A549 (cell line): Measurements from ENCODE around the gene LIMA1. TPM values are rescaled to one million over a fixed set of nuclear protein-coding genes. Genes with fewer than 3 reads are reported as not detected.

Source experiments
- ATAC-seq, 2 experiments: fragments of 200-7000 bp in 1 of 2; fragments of >200 bp in 1 of 2; cut with Nextera tagmentation in 1 of 2; cut with Tn5 transposase in 1 of 2; 3 replicates each; pipeline versions ENCODE4 v1.8.0 to v1.9.1; 2018 to 2020; ENCODE audit warnings: mild to moderate bottlenecking in 1 of 2, moderate library complexity in 1 of 2
- CTCF ChIA-PET: fragments of 300-600 bp; sonication (Branson Sonifier 250); formaldehyde crosslinking; extraction: SDS; loops from one replicate; lab custom pipeline; 2021; ENCODE audit warnings: antibody characterized with exemption, inconsistent platforms; lab: Yijun Ruan, JAX
- POLR2A ChIA-PET: fragments of 350-600 bp; formaldehyde crosslinking; extraction: SDS; loops from one replicate; lab custom pipeline; 2021; ENCODE audit warnings: antibody characterized with exemption, inconsistent platforms; lab: Yijun Ruan, JAX
- DNase-seq, 2 experiments: peaks; one replicate each; pipeline versions ENCODE4 v3.0.0 to v3.0.0-alpha.2; 2011 to 2016; ENCODE audit warnings: low read depth in 1 of 2, low spot score in 1 of 2
- FAIRE-seq: peaks from 2 replicates; lab custom pipeline; 2011; peaks lifted over from hg19 to GRCh38; lab: Jason Lieb, UNC
- H3K27ac ChIP-seq, 2 experiments: fragments of >200 bp; sonication (Bioruptor Twin); formaldehyde crosslinking; 3 replicates each; pipeline ENCODE4 v1.5.1; 2016 to 2017
- H3K4me1 ChIP-seq: fragments of >200 bp; sonication (Bioruptor Twin); formaldehyde crosslinking; 3 replicates; pipeline ENCODE4 v1.6.1; 2016
- H3K4me2 ChIP-seq: fragments of >200 bp; sonication (Bioruptor Twin); formaldehyde crosslinking; 3 replicates; pipeline ENCODE4 v1.6.1; 2016
- H3K4me3 ChIP-seq: fragments of >200 bp; sonication (Bioruptor Twin); formaldehyde crosslinking; 3 replicates; pipeline ENCODE4 v1.5.1; 2016
- H3K9me3 ChIP-seq: fragments of >200 bp; sonication (Bioruptor Twin); formaldehyde crosslinking; 3 replicates; pipeline ENCODE4 v1.6.1; 2016
- BHLHE40 ChIP-seq: IDR thresholded peaks from 2 replicates; pipeline ENCODE4 v1.6.1; 2012; ENCODE audit warnings: low read depth, low read length, inconsistent platforms
- CBX2 ChIP-seq: fragments of 200-600 bp; sonication (generic); IDR thresholded peaks from 2 replicates; pipeline ENCODE4 v1.6.1; 2016; ENCODE audit warnings: low read depth, mild to moderate bottlenecking, borderline replicate concordance
- CHD4 ChIP-seq: fragments of 200-600 bp; sonication (generic); IDR thresholded peaks from 2 replicates; pipeline ENCODE4 v1.6.1; 2016; ENCODE audit warnings: antibody characterized with exemption, mild to moderate bottlenecking, borderline replicate concordance
- EHF ChIP-seq: fragments of 250-450 bp; sonication (Bioruptor Pico); IDR thresholded peaks from 2 replicates; pipeline ENCODE4 v1.5.0; 2020; ENCODE audit warnings: mild to moderate bottlenecking
- EHMT2 ChIP-seq: fragments of 200-600 bp; sonication (generic); IDR thresholded peaks from 2 replicates; pipeline ENCODE4 v1.6.1; 2016; ENCODE audit warnings: antibody characterized with exemption, low read depth, mild to moderate bottlenecking, moderate library complexity
- FOSL2 ChIP-seq, 2 experiments: fragments of 450-650 bp in 1 of 2; fragments of >200 bp in 1 of 2; sonication (Bioruptor Twin) in 1 of 2; formaldehyde crosslinking; IDR thresholded peaks; 2 replicates each; pipeline versions ENCODE4 v1.5.0 to v1.6.1; 2016 to 2020; ENCODE audit warnings: mild to moderate bottlenecking in 1 of 2, moderate library complexity in 1 of 2
- FOXS1 ChIP-seq: fragments of 250-450 bp; sonication (Bioruptor Pico); IDR thresholded peaks from 2 replicates; pipeline ENCODE4 v1.5.0; 2020; ENCODE audit warnings: mild to moderate bottlenecking, moderate library complexity
- HES2 ChIP-seq: fragments of >200 bp; sonication (Bioruptor Twin); formaldehyde crosslinking; IDR thresholded peaks from 2 replicates; pipeline ENCODE4 v1.6.1; 2016
- HEYL ChIP-seq: fragments of 250-450 bp; sonication (Bioruptor Pico); IDR thresholded peaks from 2 replicates; pipeline ENCODE4 v1.8.0; 2021; ENCODE audit warnings: mild to moderate bottlenecking, moderate library complexity
- JUNB ChIP-seq: fragments of >200 bp; sonication (Bioruptor Twin); formaldehyde crosslinking; IDR thresholded peaks from 2 replicates; pipeline ENCODE4 v1.6.1; 2016
- KDM1A ChIP-seq: fragments of 200-600 bp; sonication (generic); IDR thresholded peaks from 2 replicates; pipeline ENCODE4 v1.6.1; 2016; ENCODE audit warnings: low read depth, mild to moderate bottlenecking
- MAFK ChIP-seq: fragments of 450-650 bp; IDR thresholded peaks from 2 replicates; pipeline ENCODE4 v1.6.1; 2014; ENCODE audit not compliant: partially characterized antibody
- MAX ChIP-seq: IDR thresholded peaks from 2 replicates; pipeline ENCODE4 v1.6.1; 2012
- NFE2L2 ChIP-seq: fragments of 150-350 bp; conservative IDR thresholded peaks from 2 replicates; pipeline ENCODE4 v1.6.1; 2014; ENCODE audit warnings: low read length
- NR3C1 ChIP-seq: fragments of >200 bp; sonication (Bioruptor Twin); formaldehyde crosslinking; IDR thresholded peaks from 3 replicates; pipeline ENCODE4 v1.6.1; 2017
- PHF8 ChIP-seq: fragments of 200-600 bp; sonication (generic); IDR thresholded peaks from 2 replicates; pipeline ENCODE4 v1.6.1; 2016; ENCODE audit warnings: low read depth, mild to moderate bottlenecking, antibody characterized with exemption, moderate library complexity, borderline replicate concordance
- RAD21 ChIP-seq, 2 experiments: fragments of >200 bp in 1 of 2; sonication (Bioruptor Twin) in 1 of 2; formaldehyde crosslinking in 1 of 2; IDR thresholded peaks in 1 of 2; conservative IDR thresholded peaks in 1 of 2; 2 replicates in 1 of 2; 3 replicates in 1 of 2; pipeline ENCODE4 v1.6.1; 2012 to 2018; ENCODE audit warnings: inconsistent platforms in 1 of 2
- RARB ChIP-seq: fragments of 250-450 bp; sonication (Bioruptor Pico); IDR thresholded peaks from 2 replicates; pipeline ENCODE4 v1.8.0; 2021; ENCODE audit warnings: mild to moderate bottlenecking, moderate library complexity
- RCOR1 ChIP-seq: fragments of 150-350 bp; IDR thresholded peaks from 2 replicates; pipeline ENCODE4 v1.6.1; 2014; ENCODE audit warnings: antibody characterized with exemption, low read length, low read depth
- SMC3 ChIP-seq: fragments of >200 bp; sonication (Bioruptor Twin); formaldehyde crosslinking; IDR thresholded peaks from 3 replicates; pipeline ENCODE4 v1.6.1; 2018; ENCODE audit warnings: inconsistent platforms
- TP53 ChIP-seq: fragments of 250-450 bp; sonication (Bioruptor Pico); IDR thresholded peaks from 2 replicates; pipeline ENCODE4 v1.5.0; 2021; ENCODE audit warnings: mild to moderate bottlenecking, moderate library complexity
- USF2 ChIP-seq: fragments of 450-650 bp; IDR thresholded peaks from 2 replicates; pipeline ENCODE4 v1.6.1; 2014; ENCODE audit warnings: antibody characterized with exemption
- ZC3H11A ChIP-seq: fragments of 450-650 bp; IDR thresholded peaks from 2 replicates; pipeline ENCODE4 v1.6.1; 2014; ENCODE audit warnings: antibody characterized with exemption, mild to moderate bottlenecking
- ZFP36 ChIP-seq: fragments of 450-650 bp; IDR thresholded peaks from 2 replicates; pipeline ENCODE4 v1.6.1; 2014; ENCODE audit warnings: borderline replicate concordance; ENCODE audit not compliant: partially characterized antibody
- ZNF302 ChIP-seq: fragments of 250-450 bp; sonication (Bioruptor Pico); IDR thresholded peaks from 2 replicates; pipeline ENCODE4 v1.9.0; 2021; ENCODE audit warnings: inconsistent platforms, mild to moderate bottlenecking, moderate library complexity
- WGBS: methylation state at CpG from one replicate; pipeline ENCODE4 v1.1.6; 2017; ENCODE audit errors: missing lambda C conversion rate; 5-methylcytosine and 5-hydroxymethylcytosine counted together
- polyA plus RNA-seq, 4 experiments: library from polyadenylated mRNA; depleted of rRNA in 3 of 4; stranded (reverse); fragments of >200 nt; fragmentation: RNase III in 1 of 4; extraction: RNeasy Plus Mini Kit Qiagen cat#74134 plus additional on column Dnase treatment in 1 of 4; gene quantifications; 2 replicates in 3 of 4; 3 replicates in 1 of 4; pipeline ENCODE4 v1.2.3, GENCODE V29; 2011 to 2017

LIMA1 gene
- polyA plus RNA-seq, 2 of the 4 experiments (the other 2 are of a cell fraction), result 9.0 to 23.4 TPM

- POLR2A ChIA-PET, result no interaction called here
- H3K4me3 ChIP-seq, result no peak overlapping the region
- FAIRE-seq (no peak), DNase-seq (no peak), ATAC-seq (no peak)
- WGBS, result 77% methylated on average over 3 of the region's 3 CpGs
- TF ChIP-seq HES2 (no peak), MAX (no peak), BHLHE40 (no peak), RAD21 (conservative IDR thresholded peaks at IDR 0.05 in 1 of 2, IDR thresholded peaks at IDR 0.05 in 1 of 2) (no peak)
- CTCF ChIA-PET, result interaction anchor here (1.2 to 1.3 kb wide), 2 partner anchors 39 to 104 kb away, joined by 3 read pairs; no protein-coding TSS in a partner anchor
- H3K4me2 ChIP-seq, result no peak overlapping the region
- no peaks in the 10 kb centered on the region for H3K9me3 ChIP-seq
- no peak overlapping the region for H3K27ac ChIP-seq
- H3K4me1 ChIP-seq, result peaks cover 23% of the 10 kb centered on the region
Measured at GRCh38 chr12:50215033-50215432, 68.3 kb downstream of the LIMA1 start.

GRCh38 chr12:50214018-50214417 is 69.3 kb downstream of the LIMA1 start:
- 0% methylated on average over 1 of the region's 1 CpG for WGBS
- TF ChIP-seq MAFK (peak; percentile 99), MAX (no peak)
- Histone ChIP-seq H3K4me1 (peaks cover 19% of the 10 kb centered on the region), H3K4me2 (no peak overlapping the region), H3K4me3 (no peak overlapping the region), H3K9me3 (no peaks in the 10 kb centered on the region), H3K27ac (no peak overlapping the region)
- no peak for ATAC-seq
- CTCF ChIA-PET, result interaction anchor here (3.9 kb wide), 1 partner anchor 102 kb away, joined by 32 read pairs; no protein-coding TSS in a partner anchor
- DNase-seq, result no peak
- POLR2A ChIA-PET, result no interaction called here
- peak; percentile 7 for FAIRE-seq

GRCh38 chr12:50213439-50213838 is 69.9 kb downstream of the LIMA1 start:
- CTCF ChIA-PET, result interaction anchor here (1.9 to 3.9 kb wide), 2 partner anchors 21 to 102 kb away, joined by 4 to 32 read pairs; no protein-coding TSS in a partner anchor

GRCh38 chr12:50212071-50212467 is 71.3 kb downstream of the LIMA1 start:
- Histone ChIP-seq H3K4me2 (peak overlapping the region; percentile 17; the same call in 1 of the 3 replicates), H3K4me3 (no peak overlapping the region), H3K4me1 (peaks cover 11% of the 10 kb centered on the region), H3K27ac (peak overlapping the region; percentile 48 to 65; a peak in 5 of 6 replicates), H3K9me3 (no peaks in the 10 kb centered on the region)
- 82% methylated on average over 2 of the region's 2 CpGs for WGBS
- FAIRE-seq (no peak), DNase-seq (no peak), ATAC-seq (no peak)
- CTCF ChIA-PET, result interaction anchor here (1.1 to 3.9 kb wide), 10 partner anchors 9 to 104 kb away, joined by 3 to 32 read pairs (median 6); partner anchors contain the start of gene LIMA1
- POLR2A ChIA-PET, result interaction anchor here (1.1 to 1.6 kb wide), 2 partner anchors 10 to 100 kb away, joined by 3 to 6 read pairs; partner anchors contain the start of gene COX14
- no peak for TF ChIP-seq ZC3H11A
- TF ChIP-seq RCOR1, result no peak
- no peak for TF ChIP-seq CHD4
- TF ChIP-seq EHF, result no peak
- no peak for TF ChIP-seq NR3C1
- TF ChIP-seq KDM1A, result no peak
- no peak for TF ChIP-seq NFE2L2
- TF ChIP-seq ZFP36, result no peak
- TF ChIP-seq FOSL2 (IDR thresholded peaks at IDR 0.05), result no peak
- TF ChIP-seq FOSL2 (CRISPR knock-in tag; IDR thresholded peaks at IDR 0.05), result no peak
- TF ChIP-seq FOXS1 (CRISPR knock-in tag), result no peak
- TF ChIP-seq HEYL (CRISPR knock-in tag), result no peak
- TF ChIP-seq USF2, result no peak
- TF ChIP-seq TP53 (CRISPR knock-in tag), result no peak
- TF ChIP-seq EHMT2, result no peak
- no peak for TF ChIP-seq BHLHE40

More at GRCh38 chr12:50213439-50213838, 69.9 kb downstream of the LIMA1 start:
- Histone ChIP-seq H3K27ac (no peak overlapping the region), H3K4me3 (no peak overlapping the region), H3K4me2 (no peak overlapping the region)
- DNase-seq, result no peak
- no peak for ATAC-seq
- TF ChIP-seq JUNB, result no peak
- no peak for TF ChIP-seq CBX2
- no peak for TF ChIP-seq MAFK
- no peak for TF ChIP-seq SMC3
- no peak for TF ChIP-seq ZNF302 (CRISPR knock-in tag)
- TF ChIP-seq PHF8, result no peak
- no peak for TF ChIP-seq HES2
- no peak for TF ChIP-seq RARB
- TF ChIP-seq, all 56 proteins: peak for 0
- no peak for FAIRE-seq
- no peaks in the 10 kb centered on the region for H3K9me3 ChIP-seq
- 88% methylated on average over 2 of the region's 2 CpGs for WGBS
- POLR2A ChIA-PET, result no interaction called here
- peaks cover 13% of the 10 kb centered on the region for H3K4me1 ChIP-seq
